ENCODE data around the gene NIPA2.

- TF ChIP-seq ZNF274 (IDR thresholded peaks at IDR 0.05; ENCODE audit: low read depth, low read length) (no peak), YY1 (IDR thresholded peaks at IDR 0.05; ENCODE audit: insufficient read depth, insufficient read length) (no peak), SUZ12 (IDR thresholded peaks at IDR 0.05; ENCODE audit: extremely low read depth, insufficient read depth, insufficient read length) (no peak)
Observed at GRCh38 chr15:22877117-22877516, 38.7 kb downstream of the NIPA2 start.

Measured in NT2/D1 (cell line).